ENCODE measurements around the gene PEMT. TPM values are rescaled to one million over a fixed set of nuclear protein-coding genes. Genes with fewer than 3 reads are reported as not detected.

The PEMT gene
- total and polyA plus RNA-seq, 2 donors from 2014 or later, result 36.8 to 52.1 TPM

DNA sequence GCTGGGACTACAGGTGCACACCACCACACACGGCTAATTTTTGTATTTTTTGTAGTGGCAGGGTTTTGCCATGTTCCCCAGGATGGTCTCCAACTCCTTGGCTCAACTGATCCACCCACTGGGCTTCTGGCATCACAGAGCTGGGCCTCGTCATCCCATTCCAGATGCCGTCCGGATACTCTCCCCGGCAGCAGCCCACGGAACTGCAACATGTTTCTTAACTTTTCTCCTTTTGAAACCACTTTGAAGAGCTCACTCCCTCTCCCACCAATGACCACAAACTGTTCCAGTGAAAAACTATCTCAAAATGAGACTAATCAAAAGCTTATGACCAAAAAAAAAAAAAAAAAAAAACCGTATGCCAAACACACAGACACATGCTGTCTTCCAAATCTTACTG is 17.6 kb downstream of the PEMT start:
- intact Hi-C loops (cut with DNase I), result no loop called here
- TF ChIP-seq, protein P1, sequence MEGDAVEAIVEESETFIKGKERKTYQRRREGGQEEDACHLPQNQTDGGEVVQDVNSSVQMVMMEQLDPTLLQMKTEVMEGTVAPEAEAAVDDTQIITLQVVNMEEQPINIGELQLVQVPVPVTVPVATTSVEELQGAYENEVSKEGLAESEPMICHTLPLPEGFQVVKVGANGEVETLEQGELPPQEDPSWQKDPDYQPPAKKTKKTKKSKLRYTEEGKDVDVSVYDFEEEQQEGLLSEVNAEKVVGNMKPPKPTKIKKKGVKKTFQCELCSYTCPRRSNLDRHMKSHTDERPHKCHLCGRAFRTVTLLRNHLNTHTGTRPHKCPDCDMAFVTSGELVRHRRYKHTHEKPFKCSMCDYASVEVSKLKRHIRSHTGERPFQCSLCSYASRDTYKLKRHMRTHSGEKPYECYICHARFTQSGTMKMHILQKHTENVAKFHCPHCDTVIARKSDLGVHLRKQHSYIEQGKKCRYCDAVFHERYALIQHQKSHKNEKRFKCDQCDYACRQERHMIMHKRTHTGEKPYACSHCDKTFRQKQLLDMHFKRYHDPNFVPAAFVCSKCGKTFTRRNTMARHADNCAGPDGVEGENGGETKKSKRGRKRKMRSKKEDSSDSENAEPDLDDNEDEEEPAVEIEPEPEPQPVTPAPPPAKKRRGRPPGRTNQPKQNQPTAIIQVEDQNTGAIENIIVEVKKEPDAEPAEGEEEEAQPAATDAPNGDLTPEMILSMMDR (IDR thresholded peaks at IDR 0.05; ENCODE audit: borderline replicate concordance, extremely low read depth, insufficient read depth), result no peak
- peaks cover 0 to 44% (median 17%) of the 10 kb centered on the region in 3 donors for H3K4me1 ChIP-seq (ENCODE audit: control insufficient read depth in 2 of 3, insufficient read depth in 2 of 3, low read depth in 1 of 3, low read length in 3 of 3)
- no peak overlapping the region for H3K27ac ChIP-seq (ENCODE audit: low read depth in 2 of 2, low read length in 2 of 2)
- H3K36me3 ChIP-seq (ENCODE audit: control insufficient read depth in 2 of 3, insufficient read depth in 3 of 3, low read length in 3 of 3), result peaks cover 0 to 2% (median 0%) of the 10 kb centered on the region in 3 donors
- H3K9ac ChIP-seq (ENCODE audit: low read length in 3 of 3), result no peak overlapping the region
- DNase-seq (no peak), FAIRE-seq (no peak)
- no peaks in the 10 kb centered on the region for H3K9me3 ChIP-seq (ENCODE audit: control insufficient read depth in 2 of 3, insufficient read depth in 1 of 3, low read length in 3 of 3)
- H3K4me3 ChIP-seq (ENCODE audit: low read length in 3 of 3), result no peak overlapping the region
- no peaks in the 10 kb centered on the region for H3K27me3 ChIP-seq (ENCODE audit: control insufficient read depth, insufficient read depth, low read length)

DNA sequence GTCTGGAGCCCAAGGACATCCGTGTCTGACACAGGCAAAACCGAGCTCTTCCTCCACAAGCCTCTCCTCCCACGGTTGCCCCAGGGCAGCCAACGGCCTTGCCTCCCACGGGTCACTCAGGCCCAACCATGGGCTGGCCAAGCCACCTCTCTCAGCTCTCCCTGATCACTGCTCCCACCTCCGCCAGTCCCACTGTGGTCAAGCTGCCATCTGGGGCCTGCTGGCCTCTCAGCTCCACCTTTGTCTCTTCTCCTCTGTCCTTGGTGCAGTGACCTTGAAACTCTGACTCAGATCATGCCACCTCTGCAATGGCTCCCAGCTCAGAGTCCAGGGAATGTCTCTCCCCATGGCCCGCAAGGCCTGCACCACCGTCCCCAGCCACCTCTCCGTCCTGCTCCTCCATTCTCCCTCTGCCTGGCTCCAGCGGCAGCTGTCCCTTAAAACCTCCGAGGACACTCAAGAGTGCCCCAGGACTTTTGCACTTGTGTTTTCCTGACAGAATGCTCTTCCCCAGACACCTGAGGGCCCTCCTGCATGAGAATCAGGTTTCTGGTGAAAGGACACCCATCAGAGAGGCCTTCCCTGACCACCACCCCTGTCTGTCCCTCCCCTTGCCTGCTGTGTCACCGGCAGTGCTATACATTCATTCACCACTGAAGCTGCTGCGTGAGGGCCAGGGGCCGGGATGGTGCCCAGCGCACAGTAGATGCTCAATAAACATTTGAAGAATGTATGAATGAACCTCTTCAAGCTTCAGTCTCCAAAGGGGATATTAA is 19.3 kb downstream of the PEMT start:
- DNase-seq, result no peak
- Histone ChIP-seq H3K36me3 (ENCODE audit: control insufficient read depth in 2 of 3, insufficient read depth in 3 of 3, low read length in 3 of 3) (peaks cover 0 to 2% (median 0%) of the 10 kb centered on the region in 3 donors), H3K4me1 (ENCODE audit: control insufficient read depth in 2 of 3, insufficient read depth in 2 of 3, low read depth in 1 of 3, low read length in 3 of 3) (peaks cover 0 to 61% (median 33%) of the 10 kb centered on the region in 3 donors), H3K9me3 (ENCODE audit: control insufficient read depth in 2 of 3, insufficient read depth in 1 of 3, low read length in 3 of 3) (no peaks in the 10 kb centered on the region), H3K4me3 (ENCODE audit: low read length in 3 of 3) (no peak overlapping the region), H3K27me3 (ENCODE audit: control insufficient read depth, insufficient read depth, low read length) (no peaks in the 10 kb centered on the region), H3K9ac (ENCODE audit: low read length in 3 of 3) (no peak overlapping the region), H3K27ac (ENCODE audit: low read depth in 2 of 2, low read length in 2 of 2) (no peak overlapping the region)
- FAIRE-seq, result no peak
- TF ChIP-seq, protein P1 (IDR thresholded peaks at IDR 0.05; ENCODE audit: borderline replicate concordance, extremely low read depth, insufficient read depth), result no peak
- intact Hi-C loops (cut with DNase I), result no loop called here

DNA sequence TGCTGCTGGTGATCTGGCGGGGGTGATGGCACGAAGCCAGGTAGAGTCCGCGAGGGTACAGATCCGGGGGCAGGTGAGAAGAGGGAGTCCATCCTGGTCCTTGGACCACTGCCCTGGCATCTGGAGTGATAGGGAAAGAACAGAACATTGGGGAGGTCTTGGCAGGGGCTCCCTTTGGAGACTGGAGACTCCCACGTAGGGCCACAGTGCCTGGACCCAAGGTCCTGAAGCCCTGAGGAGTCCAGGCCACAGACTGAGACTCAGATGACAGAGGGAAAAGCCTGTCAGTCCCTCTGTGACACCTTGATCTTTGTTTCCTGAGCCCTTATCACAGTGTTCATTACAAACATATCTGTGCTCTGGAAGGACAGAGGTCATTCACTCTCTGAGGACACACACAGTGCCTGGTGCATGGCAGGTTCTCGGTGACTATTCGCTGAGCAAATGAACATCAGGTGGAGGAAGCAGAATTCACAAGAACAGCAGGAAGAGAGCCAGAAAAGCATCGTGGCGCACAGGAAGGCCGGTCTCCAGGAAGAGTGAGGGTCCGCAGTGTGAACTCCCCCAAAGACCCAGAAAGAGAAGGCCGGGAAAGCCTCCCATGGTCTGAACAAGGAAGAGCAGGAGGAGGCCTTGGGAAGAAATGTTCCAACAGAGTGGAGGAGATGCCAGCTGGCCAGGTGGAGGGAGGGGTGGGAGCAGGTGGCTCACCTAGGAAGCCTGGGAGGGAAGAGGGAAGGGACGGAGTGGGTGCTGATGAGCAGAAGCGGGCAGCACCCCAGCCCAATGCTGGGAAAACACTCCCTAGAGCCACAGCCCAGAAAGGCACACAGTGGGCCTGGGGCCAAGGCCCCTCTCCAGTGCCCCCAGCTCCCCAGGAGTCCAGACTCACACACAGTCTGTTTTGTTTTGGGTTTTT is 20.5 kb downstream of the PEMT start:
- peaks cover 0 to 64% (median 43%) of the 10 kb centered on the region in 3 donors for H3K4me1 ChIP-seq (ENCODE audit: control insufficient read depth in 2 of 3, insufficient read depth in 2 of 3, low read depth in 1 of 3, low read length in 3 of 3)
- H3K9me3 ChIP-seq (ENCODE audit: control insufficient read depth in 2 of 3, insufficient read depth in 1 of 3, low read length in 3 of 3), result no peaks in the 10 kb centered on the region
- FAIRE-seq (no peak), DNase-seq (no peak)
- no peaks in the 10 kb centered on the region for H3K27me3 ChIP-seq (ENCODE audit: control insufficient read depth, insufficient read depth, low read length)
- intact Hi-C loops (cut with DNase I), result no loop called here
- H3K36me3 ChIP-seq (ENCODE audit: control insufficient read depth in 2 of 3, insufficient read depth in 3 of 3, low read length in 3 of 3), result no peaks in the 10 kb centered on the region
- H3K27ac ChIP-seq (ENCODE audit: low read depth in 2 of 2, low read length in 2 of 2), result peak overlapping the region; percentile 32 to 57
- TF ChIP-seq, protein P1 (IDR thresholded peaks at IDR 0.05; ENCODE audit: borderline replicate concordance, extremely low read depth, insufficient read depth), result no peak
- H3K4me3 ChIP-seq (ENCODE audit: low read length in 3 of 3), result no peak overlapping the region
- H3K9ac ChIP-seq (ENCODE audit: low read length in 3 of 3), result peak overlapping the region in 1 of 3 donors; percentile 26

Measured in kidney (tissue), 14 donors.